Measurements from ENCODE around the gene GALNT9.
"Not testable (repeated sequence)": the region's sequence is repeated elsewhere in the genome, so short reads cannot be mapped to it uniquely, and the experiment has no call there.

DNA sequence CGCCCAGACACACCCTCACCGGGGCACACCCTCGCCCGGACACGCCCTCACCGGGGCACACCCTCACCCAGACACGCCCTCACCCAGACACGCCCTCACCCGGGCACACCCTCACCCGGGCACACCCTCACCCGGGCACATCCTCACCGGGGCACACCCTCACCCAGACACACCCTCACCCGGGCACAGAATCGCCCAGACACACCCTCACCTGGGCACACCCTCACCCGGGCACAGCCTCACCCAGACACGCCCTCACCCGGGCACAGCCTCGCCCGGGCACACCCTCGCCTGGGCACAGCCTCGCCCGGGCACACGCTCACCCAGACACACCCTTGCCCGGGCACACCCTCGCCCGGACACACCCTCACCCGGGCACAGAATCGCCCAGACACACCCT, 24.5 kb downstream of the GALNT9 start:
- TF ChIP-seq, protein P1, sequence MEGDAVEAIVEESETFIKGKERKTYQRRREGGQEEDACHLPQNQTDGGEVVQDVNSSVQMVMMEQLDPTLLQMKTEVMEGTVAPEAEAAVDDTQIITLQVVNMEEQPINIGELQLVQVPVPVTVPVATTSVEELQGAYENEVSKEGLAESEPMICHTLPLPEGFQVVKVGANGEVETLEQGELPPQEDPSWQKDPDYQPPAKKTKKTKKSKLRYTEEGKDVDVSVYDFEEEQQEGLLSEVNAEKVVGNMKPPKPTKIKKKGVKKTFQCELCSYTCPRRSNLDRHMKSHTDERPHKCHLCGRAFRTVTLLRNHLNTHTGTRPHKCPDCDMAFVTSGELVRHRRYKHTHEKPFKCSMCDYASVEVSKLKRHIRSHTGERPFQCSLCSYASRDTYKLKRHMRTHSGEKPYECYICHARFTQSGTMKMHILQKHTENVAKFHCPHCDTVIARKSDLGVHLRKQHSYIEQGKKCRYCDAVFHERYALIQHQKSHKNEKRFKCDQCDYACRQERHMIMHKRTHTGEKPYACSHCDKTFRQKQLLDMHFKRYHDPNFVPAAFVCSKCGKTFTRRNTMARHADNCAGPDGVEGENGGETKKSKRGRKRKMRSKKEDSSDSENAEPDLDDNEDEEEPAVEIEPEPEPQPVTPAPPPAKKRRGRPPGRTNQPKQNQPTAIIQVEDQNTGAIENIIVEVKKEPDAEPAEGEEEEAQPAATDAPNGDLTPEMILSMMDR (IDR thresholded peaks at IDR 0.05): not testable (repeated sequence)
- TF ChIP-seq ZFX (IDR thresholded peaks at IDR 0.05; ENCODE audit: borderline replicate concordance): not testable (repeated sequence)

Measured in 22Rv1 (cell line).